ENCODE measurements around the gene NDUFS7.
A peak's percentile ranks its signal among the peaks of the same experiment; 100 is the strongest.

The NDUFS7 gene

DNA sequence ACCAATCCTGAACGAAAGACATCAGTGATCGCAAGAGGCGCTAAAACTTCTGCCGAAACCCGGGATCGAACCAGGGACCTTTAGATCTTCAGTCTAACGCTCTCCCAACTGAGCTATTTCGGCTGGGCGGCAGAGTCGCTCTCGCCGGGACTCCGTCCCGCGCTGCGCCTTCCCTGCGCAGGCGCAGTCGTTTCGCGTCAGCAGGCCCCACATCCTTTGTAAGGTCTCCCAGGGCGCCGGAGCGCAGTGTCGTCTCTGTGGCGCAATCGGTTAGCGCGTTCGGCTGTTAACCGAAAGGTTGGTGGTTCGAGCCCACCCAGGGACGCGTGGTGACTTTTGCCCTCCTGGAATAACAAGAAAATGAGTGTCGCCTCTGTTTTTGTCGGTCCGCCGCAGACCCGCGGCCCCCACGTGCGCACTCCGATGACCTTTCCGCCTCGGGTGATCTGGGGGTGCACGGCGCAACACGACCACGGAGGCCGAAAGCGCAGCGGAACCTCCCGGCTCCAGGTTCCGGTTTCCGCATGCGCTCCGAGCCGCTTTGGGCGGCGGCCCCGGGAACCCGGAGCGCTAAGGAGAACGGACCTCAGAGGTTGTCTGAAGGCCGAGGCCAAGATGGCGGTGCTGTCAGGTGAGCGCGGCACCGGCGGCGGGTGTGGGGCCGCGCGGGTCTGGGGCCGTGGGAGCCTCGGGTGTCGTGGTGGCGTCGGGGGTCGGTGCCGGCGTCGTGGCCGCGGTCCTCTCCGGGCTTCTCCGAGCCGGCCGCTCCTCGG, at the start of gene NDUFS7:
Gene NDUFS7, plus strand, starts transcription at position 596 of the 773 bp plus-strand sequence. Its CDS starts 20 bp downstream, at position 616.
- DNase-seq (ENCODE audit: extremely low read depth in 1 of 2, low read depth in 1 of 2): peak; percentile 75 to 89

DNA sequence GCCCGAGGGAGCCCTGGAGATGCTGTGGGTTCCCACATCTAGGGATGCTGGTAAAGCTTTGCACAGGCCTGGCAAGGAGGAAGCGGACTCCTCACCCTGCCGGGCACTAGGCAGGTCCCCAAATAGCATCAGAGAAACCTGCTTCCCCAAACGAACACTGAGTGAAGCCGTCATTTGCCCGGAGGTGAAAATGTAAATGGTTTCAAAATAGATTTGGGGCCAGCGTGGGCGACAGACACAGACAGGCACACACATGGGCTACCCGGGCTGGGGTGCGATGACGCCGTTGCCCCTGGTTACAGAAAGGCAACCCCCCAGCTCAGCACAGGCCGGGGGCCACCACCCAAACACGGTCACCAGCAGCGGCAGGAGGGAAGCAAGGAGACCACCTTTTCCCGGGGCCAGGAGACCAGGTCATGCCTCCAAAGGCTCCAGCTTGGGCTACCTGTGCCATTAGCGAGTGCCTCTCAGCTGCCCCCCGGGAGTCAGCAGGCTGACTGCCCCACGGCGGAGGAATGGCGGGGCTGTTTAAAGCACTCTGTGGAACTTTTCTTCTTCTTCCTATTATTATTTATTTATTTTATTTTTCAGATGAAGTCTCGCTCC, 47.5 kb upstream of the NDUFS7 start:
- DNase-seq (ENCODE audit: extremely low read depth in 1 of 2, low read depth in 1 of 2): no peak

DNA sequence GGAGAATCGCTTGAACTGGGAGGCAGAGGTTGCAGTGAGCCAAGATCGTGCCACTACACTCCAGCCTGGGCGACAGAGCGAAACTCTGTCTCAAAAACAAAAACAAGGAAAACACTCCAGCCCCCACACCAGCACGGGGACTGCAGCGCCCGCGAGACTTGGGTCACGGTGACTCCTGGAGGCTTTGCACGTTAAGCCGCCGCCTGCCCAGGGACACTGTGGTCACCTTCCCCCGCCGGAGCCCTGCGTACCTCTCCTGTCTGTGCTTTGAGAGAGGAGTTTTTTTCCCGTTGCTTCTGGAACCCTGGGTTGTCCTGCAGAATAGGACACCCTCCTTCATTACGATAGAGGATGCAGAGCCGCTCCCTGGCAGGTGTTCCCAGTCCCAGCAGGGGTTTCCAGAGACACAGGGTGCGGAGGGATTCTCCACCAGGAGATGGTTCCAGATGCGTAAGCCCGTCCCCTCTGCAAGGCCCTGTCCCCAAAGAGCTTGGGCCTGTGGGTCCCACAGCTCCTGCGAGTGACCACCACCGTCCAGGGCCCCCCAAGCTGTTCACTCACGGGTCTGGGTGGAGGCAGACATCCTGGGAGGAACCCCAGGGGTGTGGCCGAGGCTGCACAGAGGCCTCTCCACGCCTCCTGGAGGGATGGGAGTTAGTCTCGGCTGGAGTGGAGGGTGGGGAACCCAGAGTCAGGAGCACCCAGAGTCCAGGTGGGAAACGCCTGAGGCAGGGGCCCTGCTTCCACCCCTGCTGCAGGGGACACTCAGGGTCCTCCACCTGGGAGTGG, 42.8 kb upstream of the NDUFS7 start:
- DNase-seq (ENCODE audit: extremely low read depth in 1 of 2, low read depth in 1 of 2): no peak

DNA sequence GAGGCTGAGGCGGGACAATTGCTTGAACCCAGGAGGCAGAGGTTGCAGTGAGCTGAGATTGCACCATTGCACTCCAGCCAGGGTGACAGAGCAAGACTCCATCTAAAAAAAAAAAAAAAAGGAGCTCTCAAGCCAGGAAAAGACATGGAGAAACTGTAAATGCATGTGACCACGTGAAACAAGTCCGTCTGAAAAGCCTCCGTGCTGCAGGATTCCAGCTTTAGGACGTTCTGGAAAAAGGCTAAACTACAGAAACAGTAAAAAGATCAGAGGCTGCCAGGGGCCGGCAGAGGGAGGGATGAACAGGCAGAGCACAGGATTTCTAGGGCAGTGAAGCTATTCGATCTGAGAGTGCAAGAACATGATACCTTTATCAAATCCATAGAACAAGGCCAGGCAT, 40.7 kb upstream of the NDUFS7 start:
- no peak for DNase-seq (ENCODE audit: extremely low read depth in 1 of 2, low read depth in 1 of 2)

DNA sequence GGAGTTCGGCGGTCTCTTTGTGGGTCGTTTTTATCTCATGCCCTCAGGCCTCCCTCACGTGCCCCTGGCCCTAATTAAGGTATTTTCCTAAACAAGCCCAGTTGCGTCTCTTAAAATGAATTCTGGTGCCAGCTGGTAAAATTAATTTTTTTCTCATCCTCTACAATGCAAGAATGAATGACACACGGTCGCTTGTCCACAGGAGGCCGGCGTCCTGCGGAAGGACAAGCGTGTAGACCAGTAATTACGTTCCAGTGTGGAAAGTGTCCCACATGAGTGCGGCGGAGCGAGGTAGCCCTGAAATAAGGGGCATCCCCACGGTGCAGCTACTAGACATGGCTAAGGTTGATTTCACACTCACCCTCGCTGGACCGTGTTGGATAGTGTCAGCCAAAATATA, 34.5 kb upstream of the NDUFS7 start:
- no peak for DNase-seq (ENCODE audit: extremely low read depth in 1 of 2, low read depth in 1 of 2)

DNA sequence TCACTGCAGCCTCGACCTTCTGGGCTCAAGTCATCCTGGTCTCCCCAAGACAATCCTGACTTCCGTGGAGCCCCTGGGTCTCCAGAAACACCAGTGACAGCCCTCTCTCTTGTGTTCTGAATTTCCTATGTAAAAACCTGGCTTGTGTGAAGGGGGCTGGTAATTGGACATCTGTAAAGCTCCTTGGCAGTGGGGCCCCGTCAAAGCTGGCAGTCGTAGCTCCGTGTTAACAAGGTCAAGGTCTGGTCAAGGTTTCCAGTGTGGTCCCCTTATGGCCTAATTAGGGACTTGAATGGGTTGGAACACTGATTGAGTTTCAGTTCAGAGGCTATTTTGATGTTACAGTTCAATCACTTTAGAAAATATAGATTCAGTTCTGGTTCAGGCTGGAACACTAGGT, 32.8 kb upstream of the NDUFS7 start:
- DNase-seq (ENCODE audit: extremely low read depth in 1 of 2, low read depth in 1 of 2): no peak

DNA sequence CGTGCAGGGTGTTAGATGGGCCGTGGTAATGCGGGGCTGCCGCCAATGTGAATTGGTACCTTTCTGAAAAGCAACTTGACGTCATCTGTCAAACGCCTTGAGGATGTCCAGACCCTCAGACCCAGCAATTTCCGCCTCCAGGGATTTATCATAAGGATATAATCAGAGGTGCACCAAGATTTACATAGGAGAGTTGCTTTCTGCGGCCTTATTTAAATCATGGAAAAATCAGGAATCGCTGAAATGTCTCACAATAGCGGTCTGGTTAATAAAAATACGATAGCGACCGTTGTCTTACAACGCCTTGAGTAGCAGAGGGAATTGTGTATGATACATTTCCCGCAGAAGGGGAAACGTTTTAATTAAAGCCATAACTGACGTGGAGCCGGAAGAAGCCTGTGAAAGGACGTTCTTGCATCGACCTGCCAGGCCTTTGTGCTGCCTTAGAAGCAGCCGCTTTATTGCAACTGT, 32.3 kb upstream of the NDUFS7 start:
- no peak for DNase-seq (ENCODE audit: extremely low read depth in 1 of 2, low read depth in 1 of 2)

DNA sequence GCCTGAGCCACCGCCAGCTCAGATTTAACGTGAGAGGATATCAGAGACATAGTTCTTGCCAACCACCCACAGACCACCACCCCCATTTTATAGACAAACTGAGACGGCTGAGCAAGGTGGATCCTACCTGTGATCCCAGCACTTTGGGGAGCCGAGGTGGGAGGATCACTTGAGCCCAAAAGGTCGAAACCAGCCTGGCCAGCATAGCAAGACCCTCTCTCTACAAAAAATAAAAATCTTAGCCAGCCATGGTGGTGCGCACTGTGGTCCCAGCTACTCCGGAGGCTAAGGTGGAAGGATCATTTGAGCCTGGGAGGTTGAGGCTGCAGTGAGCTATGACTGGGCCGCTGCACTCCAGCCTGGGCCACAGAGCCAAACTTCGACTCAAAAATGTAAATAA, 30.6 kb upstream of the NDUFS7 start:
- no peak for DNase-seq (ENCODE audit: extremely low read depth in 1 of 2, low read depth in 1 of 2)

DNA sequence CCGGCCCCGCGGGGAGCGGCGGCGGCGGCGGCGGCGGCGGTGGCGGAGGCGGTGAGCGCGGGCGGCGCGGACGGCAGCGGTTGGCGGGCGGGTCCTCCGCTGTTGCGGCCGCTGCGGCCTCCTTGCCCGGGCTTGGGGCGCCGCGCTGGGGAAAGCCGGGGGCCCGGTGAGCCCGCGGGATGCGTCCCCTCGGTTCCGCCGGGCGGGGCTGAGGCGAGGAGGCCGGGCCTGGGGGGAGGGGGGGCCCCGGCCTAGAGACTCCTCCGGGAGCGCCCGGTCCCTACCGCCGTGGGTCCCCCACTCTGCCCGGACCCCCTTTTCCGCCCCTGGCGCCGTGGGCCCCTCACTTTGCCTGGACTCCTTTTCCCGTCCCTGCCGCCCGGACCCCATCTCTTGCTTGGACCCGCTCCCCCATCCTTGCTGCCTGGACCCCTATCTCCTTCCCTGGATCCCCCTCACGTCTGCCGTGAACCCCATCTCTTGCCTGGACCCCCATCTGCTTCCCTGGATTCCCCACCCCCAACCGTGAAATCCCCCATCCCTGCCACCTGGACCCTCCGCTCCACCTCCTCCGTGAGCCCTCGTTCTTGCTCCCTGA, 28.6 kb upstream of the NDUFS7 start:
- DNase-seq (ENCODE audit: extremely low read depth in 1 of 2, low read depth in 1 of 2): no peak

DNA sequence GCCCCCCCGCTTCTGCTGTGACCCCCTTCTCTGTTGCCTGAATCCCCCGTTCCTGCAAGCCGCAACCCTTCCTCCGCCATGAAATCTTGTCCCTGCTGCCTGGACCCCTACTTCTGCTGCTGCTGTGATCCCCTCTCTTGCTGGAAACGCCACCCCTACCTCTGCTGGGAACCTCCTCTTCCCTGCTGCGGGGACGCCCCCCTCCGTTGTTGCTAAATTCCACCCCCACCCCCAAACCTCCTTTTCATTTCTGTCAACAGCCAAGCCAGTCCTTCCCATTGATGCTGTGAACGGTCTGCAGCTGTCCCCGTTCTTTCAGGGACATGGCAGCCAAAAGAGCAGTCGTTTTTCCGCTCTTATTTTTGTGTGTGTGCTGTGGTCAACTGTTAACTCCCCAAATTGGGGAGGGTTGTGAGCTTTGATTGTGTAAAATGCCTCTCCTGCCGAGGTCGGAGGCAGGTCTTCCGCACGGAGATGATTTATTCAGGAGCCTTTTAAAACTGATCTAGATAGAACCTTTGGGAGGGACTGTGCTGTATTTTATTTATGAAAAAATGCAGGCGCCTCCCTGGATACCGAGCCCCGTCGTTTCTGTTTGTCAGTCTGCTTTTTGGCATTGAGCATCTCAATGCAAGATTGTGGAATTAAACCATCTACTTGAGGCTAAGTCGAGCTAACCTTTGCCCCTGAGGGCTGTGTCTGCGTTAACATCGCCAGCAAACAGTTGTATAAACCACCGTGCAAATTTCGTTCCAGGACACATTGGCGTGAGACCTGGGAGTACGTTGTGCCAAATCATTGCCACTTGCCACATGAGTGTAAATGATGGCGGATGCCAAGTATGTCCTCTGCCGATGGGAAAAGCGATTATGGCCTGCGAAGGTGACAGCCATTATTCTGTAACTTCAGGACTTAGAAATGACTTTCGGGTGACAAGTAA, 27.9 kb upstream of the NDUFS7 start:
- DNase-seq (ENCODE audit: extremely low read depth in 1 of 2, low read depth in 1 of 2): no peak

DNA sequence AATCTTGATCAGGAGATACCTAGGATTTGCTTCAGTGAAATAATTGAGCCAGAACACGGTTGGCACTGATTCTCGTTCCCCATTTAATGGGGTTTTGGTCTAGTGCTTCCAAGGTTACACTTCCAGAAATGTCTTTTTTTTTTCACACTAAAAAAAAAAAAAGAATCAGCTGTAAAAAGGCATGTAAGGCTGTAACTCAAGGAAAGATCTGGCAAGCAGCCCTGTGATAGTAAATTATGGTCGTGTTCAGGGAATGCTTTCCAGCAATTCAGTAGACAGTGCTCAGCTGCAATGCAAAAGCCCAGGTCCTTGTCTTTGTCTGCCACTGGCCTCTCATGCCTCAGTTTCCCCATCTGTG, 27.2 kb upstream of the NDUFS7 start:
- DNase-seq (ENCODE audit: extremely low read depth in 1 of 2, low read depth in 1 of 2): no peak

DNA sequence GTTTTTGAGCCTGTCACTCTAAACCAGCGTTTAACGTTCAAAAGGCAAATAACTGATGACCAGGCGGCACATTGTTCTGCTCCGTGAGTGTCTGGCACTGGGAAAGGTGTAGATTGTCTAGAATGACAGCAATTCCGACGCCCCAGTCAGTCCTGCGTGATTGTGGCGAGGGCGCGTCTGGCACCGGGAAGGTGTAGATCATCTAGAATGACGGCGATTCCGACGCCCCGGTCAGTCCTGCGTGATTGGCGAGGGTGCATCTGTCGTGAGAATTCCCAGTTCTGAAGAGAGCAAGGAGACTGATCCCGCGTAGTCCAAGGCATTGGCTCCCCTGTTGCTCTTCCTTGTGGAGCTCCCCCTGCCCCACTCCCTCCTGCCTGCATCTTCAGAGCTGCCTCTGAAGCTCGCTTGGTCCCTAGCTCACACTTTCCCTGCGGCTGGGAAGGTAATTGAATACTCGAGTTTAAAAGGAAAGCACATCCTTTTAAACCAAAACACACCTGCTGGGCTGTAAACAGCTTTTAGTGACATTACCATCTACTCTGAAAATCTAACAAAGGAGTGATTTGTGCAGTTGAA, 26.1 kb upstream of the NDUFS7 start:
- no peak for DNase-seq (ENCODE audit: extremely low read depth in 1 of 2, low read depth in 1 of 2)

DNA sequence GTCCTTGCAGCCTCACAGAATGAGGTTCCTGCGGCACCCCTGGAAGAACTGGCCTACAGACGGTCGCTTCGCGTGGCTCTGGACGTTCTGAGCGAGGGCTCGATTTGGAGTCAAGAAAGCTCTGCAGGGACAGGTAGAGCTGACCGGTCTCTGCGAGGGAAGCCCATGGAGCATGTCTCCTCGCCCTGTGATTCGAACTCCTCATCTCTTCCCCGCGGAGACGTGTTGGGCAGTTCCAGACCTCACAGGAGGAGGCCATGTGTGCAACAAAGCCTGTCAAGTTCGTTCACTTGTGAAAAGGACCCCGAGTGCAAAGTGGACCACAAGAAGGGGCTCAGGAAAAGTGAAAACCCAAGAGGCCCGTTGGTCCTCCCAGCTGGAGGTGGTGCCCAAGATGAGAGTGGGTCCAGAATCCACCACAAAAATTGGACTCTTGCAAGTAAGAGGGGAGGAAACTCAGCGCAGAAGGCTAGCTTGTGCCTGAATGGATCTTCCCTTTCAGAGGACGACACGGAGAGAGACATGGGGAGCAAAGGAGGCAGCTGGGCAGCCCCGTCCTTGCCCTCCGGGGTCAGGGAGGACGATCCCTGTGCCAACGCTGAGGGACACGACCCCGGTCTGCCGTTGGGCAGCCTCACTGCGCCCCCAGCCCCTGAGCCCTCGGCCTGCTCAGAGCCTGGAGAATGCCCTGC, 23.4 kb upstream of the NDUFS7 start:
- no peak for DNase-seq (ENCODE audit: extremely low read depth in 1 of 2, low read depth in 1 of 2)

DNA sequence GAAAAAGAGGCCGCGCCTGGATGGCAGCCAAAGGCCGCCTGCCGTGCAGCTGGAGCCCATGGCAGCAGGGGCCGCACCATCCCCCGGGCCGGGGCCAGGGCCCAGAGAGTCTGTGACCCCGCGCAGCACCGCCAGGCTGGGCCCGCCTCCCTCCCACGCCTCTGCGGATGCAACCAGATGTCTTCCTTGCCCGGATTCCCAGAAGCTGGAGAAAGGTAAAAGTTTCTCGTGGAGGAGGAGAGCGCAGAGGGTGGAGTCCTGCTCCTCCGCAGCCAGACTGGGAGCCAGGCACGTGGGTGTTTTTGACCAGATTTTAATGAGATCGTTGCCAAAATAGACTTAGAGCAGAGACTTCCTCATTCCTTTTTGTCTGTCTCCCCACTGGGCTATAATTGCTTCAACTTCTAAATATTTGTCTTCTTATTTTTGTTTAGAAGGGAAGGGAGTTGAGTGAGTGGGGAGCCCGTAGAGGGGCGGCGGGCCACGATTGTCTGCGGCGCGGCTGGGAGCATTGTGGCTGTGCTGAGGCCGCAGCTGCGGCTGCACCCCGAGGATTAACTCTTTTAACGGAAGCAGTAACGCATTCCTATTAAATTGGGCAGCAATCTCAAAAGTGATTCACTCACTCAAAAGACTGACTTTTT, 22.8 kb upstream of the NDUFS7 start:
- no peak for DNase-seq (ENCODE audit: extremely low read depth in 1 of 2, low read depth in 1 of 2)

DNA sequence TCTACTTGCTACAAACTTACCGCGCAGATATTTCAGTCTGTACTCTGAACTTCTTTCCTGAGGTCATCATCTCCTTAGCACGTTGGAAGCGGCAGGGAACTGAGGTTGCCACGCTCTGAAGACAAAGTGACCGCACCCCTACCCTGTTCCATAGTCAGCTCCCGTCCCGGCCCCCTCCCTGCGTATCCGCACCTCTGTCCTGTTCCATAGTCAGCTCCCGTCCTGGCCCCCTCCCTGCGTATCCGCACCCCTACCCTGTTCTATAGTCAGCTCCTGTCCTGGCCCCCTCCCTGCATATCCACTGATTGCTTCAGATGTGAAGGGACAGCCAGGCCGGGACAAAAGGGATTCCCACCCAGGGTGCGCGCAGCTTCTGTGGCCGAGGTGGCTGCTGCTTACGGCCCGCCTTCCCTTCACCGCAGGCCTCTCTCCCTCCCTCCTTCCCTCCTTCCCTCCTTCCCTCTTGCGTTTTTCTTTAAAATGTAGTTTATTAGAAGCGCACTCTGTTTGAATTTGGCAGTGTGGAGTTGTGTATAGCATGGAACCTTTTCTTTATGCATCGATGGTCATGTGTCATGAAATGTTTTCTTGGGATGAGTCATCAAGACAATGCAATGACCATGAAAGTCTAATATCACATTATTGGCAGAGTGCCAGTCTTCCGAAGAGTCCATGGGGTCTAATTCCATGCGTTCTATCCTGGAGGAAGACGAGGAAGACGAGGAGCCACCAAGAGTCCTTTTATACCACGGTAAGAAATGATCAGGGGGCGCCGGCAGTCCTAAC, 21.9 kb upstream of the NDUFS7 start:
- DNase-seq (ENCODE audit: extremely low read depth in 1 of 2, low read depth in 1 of 2): no peak

DNA sequence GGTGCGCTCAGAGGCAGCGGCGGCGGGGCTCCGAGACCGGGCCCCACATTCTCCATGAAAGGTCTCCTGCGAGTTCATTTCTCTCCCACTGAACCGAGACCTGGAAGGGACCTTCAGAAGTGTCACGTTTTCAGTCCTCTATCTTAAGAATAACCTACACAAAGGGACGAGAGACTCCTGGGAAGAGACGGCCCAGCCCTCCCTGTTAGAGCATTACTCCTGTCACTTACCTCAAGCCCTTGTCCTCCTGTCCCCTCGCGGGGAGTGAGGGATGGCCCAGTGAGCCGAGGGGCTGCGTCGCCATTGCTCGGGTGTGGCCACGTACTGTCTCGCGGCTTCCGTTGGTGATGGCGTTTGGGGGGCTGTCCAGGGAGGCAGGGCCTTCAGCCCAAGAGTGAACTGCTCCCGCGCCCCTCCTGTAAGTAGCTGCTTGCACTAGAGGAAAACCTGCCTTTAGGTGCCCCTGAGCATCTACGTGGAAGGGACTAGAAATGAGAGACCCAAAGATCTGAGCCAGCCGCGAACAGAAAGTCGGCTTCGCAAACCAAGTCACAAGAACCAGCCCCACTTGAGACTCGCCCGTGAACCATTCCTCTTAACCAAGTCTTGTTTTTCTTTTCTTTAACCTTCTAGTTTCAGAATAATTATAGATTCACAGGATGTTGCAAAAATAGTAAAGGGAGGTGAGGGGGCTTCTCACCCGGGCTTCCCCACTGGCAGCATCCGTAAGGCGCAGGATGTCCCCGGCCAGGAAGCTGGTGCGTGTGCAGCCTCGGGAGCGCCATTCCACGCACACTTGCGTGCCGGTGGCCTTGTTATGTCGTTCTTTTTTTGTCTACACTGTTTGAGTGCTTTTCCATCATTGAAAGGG, 21.1 kb upstream of the NDUFS7 start:
- no peak for DNase-seq (ENCODE audit: extremely low read depth in 1 of 2, low read depth in 1 of 2)

DNA sequence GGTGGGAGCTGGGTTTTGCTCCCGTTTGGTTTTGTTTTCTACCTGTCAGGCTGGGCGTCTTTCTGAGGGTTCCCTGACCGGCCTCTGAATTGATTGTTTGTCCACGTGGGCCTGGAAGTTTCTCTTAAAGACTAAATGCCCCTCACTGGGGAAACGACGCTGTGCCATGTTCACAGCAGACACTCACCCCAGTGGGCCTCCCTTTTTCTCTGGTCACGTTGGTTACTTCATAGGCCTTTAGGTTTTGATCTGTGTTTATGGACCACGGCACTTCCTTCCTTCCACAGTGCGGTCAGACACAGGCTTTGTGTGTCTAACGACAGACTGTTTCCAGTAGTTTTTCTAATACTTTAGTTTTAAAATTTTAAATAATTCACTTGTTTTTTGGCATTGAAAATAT, 20.1 kb upstream of the NDUFS7 start:
- no peak for DNase-seq (ENCODE audit: extremely low read depth in 1 of 2, low read depth in 1 of 2)

All from activated CD8-positive, alpha-beta memory T cell treated with anti-CD3 and anti-CD28 coated beads for 1 hour (primary cell).